ENCODE measurements around the gene TRIM63. TPM values are rescaled to one million over a fixed set of nuclear protein-coding genes. Genes with fewer than 3 reads are reported as not detected.
A peak's percentile ranks its signal among the peaks of the same experiment; 100 is the strongest.

TRIM63 gene
- total RNA-seq, 4 donors from 2014 or later: 0.77 to 5.4 TPM; not detected in 2

DNA sequence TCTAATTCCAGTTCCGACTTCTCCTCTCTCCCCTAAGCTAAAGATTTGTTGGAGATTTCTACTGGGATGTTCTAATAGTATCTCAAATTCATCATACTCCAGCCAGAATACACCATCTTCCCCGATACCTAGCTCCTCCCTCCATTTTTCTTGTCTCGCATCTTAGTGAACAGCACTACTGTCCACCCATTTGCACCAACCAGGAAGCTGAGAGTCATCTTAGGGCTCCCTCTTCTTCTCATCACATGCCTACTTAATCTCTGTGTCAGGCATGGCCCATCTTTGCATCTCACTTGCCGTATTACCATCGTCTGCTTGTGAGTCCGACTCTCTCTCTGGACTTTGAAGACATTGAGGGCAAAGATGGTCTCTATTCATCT is 3.5 kb upstream of the TRIM63 start:
- Histone ChIP-seq H3K9me3 (no peaks in the 10 kb centered on the region), H3K27ac (no peak overlapping the region), H3K36me3 (no peaks in the 10 kb centered on the region), H3K27me3 (no peaks in the 10 kb centered on the region), H3K4me1 (no peaks in the 10 kb centered on the region), H3K4me3 (no peak overlapping the region)
- no peak for TF ChIP-seq CTCF (IDR thresholded peaks at IDR 0.05)
- no peak for TF ChIP-seq POLR2A (IDR thresholded peaks at IDR 0.05)
- intact Hi-C loops (cut with DNase I; ENCODE audit: low total_unique reads): no loop called here
- DNase-seq: no peak

GRCh38 chr1:26070296-26070962 is 3.0 kb upstream of the TRIM63 start:
- intact Hi-C loops (cut with DNase I; ENCODE audit: low total_unique reads): no loop called here
- no peak overlapping the region for H3K27ac ChIP-seq
- H3K36me3 ChIP-seq: no peaks in the 10 kb centered on the region
- H3K4me1 ChIP-seq: no peaks in the 10 kb centered on the region
- no peak overlapping the region for H3K4me3 ChIP-seq
- H3K27me3 ChIP-seq: no peaks in the 10 kb centered on the region
- no peak for DNase-seq
- no peaks in the 10 kb centered on the region for H3K9me3 ChIP-seq
- TF ChIP-seq POLR2A (IDR thresholded peaks at IDR 0.05): no peak
- TF ChIP-seq CTCF (IDR thresholded peaks at IDR 0.05): no peak

DNA sequence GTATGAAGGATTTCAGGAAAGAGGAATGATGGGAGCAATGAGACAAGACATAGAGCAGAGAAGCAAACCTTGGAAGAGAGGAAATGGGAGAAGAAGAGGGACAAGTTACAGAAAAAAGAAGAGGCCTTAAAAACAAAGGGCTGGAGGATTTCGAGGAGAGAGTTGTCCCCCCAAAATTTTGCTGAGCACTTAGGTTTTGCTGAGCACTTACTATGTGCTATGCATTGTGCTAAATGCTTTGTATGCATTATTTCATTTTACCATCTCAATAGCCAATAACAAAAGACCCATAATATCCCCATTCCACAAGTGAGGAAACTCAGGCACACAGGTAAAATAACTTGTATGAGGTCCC is 2.5 kb upstream of the TRIM63 start:
- no peaks in the 10 kb centered on the region for H3K27me3 ChIP-seq
- no peak overlapping the region for H3K27ac ChIP-seq

DNA sequence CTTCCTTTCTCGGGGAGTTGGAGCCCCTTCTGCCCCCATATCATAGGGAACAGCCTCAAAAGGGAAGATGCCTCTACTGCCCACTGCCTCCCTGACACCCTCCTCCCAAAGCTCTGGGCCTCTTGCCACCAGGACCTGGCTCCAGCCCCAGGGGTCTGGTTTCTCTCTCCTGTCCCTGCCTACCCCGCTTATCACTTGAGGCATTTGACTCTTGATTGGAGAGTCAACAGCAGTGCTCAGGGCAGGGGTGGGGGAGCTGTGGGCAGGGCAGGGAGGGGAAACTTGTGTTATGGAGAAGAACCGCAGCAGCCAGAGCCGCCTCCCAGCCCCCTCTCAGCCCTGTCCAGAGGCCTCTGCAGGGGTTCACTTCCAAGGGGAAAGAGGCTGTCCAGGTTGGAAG is 573 bp downstream of the TRIM63 start:
- H3K27me3 ChIP-seq: no peaks in the 10 kb centered on the region
- H3K4me3 ChIP-seq: no peak overlapping the region
- TF ChIP-seq POLR2A (IDR thresholded peaks at IDR 0.05) (no peak), CTCF (IDR thresholded peaks at IDR 0.05) (no peak)
- no peaks in the 10 kb centered on the region for H3K9me3 ChIP-seq
- peak overlapping the region; percentile 70 to 73 for H3K27ac ChIP-seq
- peak; percentile 50 to 66 for DNase-seq
- H3K36me3 ChIP-seq: no peaks in the 10 kb centered on the region
- intact Hi-C loops (cut with DNase I; ENCODE audit: low total_unique reads): no loop called here
- no peaks in the 10 kb centered on the region for H3K4me1 ChIP-seq

More for the DNA sequence above, 2.5 kb upstream of the TRIM63 start:
- TF ChIP-seq CTCF (IDR thresholded peaks at IDR 0.05): no peak
- no peak for TF ChIP-seq POLR2A (IDR thresholded peaks at IDR 0.05)
- Histone ChIP-seq H3K36me3 (no peaks in the 10 kb centered on the region), H3K4me1 (no peaks in the 10 kb centered on the region), H3K9me3 (no peaks in the 10 kb centered on the region), H3K4me3 (no peak overlapping the region)
- DNase-seq: no peak
- intact Hi-C loops (cut with DNase I; ENCODE audit: low total_unique reads): no loop called here

- Histone ChIP-seq H3K27me3 (no peaks in the 10 kb centered on the region), H3K27ac (peak overlapping the region; percentile 70 to 73), H3K4me3 (no peak overlapping the region), H3K36me3 (no peaks in the 10 kb centered on the region), H3K9me3 (no peaks in the 10 kb centered on the region), H3K4me1 (no peaks in the 10 kb centered on the region)
- no peak for TF ChIP-seq CTCF (IDR thresholded peaks at IDR 0.05)
- no peak for TF ChIP-seq POLR2A (IDR thresholded peaks at IDR 0.05)
- no peak for DNase-seq
- intact Hi-C loops (cut with DNase I; ENCODE audit: low total_unique reads): no loop called here
Observed at GRCh38 chr1:26066160-26066559, 1.3 kb downstream of the TRIM63 start.

Measured in uterus (tissue), 4 donors.